ENCODE results near the gene CHAT.

CHAT gene

DNA sequence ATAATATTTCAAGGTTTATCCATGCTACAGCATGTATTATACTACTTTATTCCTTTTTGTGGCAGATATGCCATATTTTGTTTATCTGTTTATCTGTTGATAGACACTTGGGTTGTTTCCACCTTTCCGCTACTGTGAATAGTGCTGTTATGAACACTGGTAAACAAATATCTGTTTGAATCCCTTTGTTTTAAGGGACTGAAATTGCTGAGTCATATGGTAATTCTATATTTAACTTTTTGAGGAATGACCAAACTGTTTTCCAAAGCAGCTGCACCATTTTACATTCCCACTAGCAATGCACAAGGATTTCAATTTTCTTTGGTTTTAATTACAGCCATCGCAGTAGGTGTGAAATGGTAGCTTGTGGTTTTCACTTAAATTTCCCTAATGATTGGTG lies 69.0 kb downstream of the CHAT start:
- Histone ChIP-seq H3K27me3 (replicated peaks; ENCODE audit: control insufficient read depth, insufficient read depth, low read length) (peaks cover 33% of the 10 kb centered on the region), H3K36me3 (ENCODE audit: control insufficient read depth, insufficient read depth, low read length, severe bottlenecking) (no peaks in the 10 kb centered on the region), H3K4me1 (ENCODE audit: control insufficient read depth, insufficient read depth, low read length) (no peaks in the 10 kb centered on the region), H3K9me3 (ENCODE audit: control insufficient read depth, low read length) (peaks cover 25% of the 10 kb centered on the region), H3K4me3 (ENCODE audit: low read length) (no peak overlapping the region), H3K9ac (ENCODE audit: low read length) (no peak overlapping the region)
- DNase-seq (ENCODE audit: low read depth): no peak

DNA sequence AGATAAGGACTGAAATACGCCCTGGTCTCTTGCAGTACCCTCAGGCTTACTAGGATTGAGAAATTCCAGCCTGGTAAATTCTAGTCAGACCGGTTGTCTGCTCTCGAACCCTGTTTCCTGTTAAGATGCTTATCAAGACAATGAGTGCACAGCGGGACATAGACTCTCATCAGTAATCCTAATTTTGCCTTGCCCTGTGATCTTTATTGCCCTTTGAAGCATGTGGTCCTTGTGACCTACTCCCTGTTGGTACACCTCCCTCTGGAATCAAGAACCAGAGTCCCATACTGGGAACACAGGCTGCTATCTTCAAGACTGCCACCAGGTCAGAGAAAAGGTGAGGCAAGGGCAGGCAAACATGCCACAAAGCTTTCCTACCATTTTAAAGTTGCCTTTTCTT lies 72.8 kb downstream of the CHAT start:
- no peaks in the 10 kb centered on the region for H3K36me3 ChIP-seq (ENCODE audit: control insufficient read depth, insufficient read depth, low read length, severe bottlenecking)
- no peak overlapping the region for H3K9ac ChIP-seq (ENCODE audit: low read length)
- no peaks in the 10 kb centered on the region for H3K4me1 ChIP-seq (ENCODE audit: control insufficient read depth, insufficient read depth, low read length)
- H3K4me3 ChIP-seq (ENCODE audit: low read length): no peak overlapping the region
- H3K9me3 ChIP-seq (ENCODE audit: control insufficient read depth, low read length): peaks cover 11% of the 10 kb centered on the region
- no peak for DNase-seq (ENCODE audit: low read depth)
- peaks cover 53% of the 10 kb centered on the region for H3K27me3 ChIP-seq (replicated peaks; ENCODE audit: control insufficient read depth, insufficient read depth, low read length)

DNA sequence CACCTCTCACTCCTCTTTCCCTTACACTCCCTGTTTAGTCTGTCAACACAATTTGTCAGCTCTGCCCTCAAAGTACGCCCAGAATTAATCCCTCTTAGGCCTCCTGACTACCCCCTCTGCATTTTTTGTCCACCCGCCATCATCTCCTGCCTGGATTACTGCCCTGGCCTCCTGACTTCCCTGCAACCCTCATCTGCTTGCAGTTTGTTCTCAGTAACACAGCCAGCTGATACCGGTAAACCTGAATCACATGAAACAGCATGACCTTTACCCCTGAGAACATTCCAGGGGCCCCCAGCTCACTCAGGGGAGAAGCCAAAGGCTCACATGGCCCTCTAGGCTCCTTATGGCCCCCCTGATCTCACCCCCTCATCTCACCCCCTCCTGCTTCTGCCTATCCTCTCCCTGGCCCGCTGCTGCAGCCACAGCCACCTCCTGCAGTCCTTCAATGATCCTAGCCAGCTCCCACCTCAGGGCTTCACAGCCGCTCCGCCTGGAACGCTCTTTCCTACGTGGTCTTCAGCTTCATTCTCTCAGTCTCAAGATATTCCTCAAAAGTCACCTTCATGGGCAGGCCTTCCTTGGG lies 74.5 kb downstream of the CHAT start:
- peaks cover 15% of the 10 kb centered on the region for H3K9me3 ChIP-seq (ENCODE audit: control insufficient read depth, low read length)
- H3K36me3 ChIP-seq (ENCODE audit: control insufficient read depth, insufficient read depth, low read length, severe bottlenecking): no peaks in the 10 kb centered on the region
- no peak overlapping the region for H3K4me3 ChIP-seq (ENCODE audit: low read length)
- no peak overlapping the region for H3K9ac ChIP-seq (ENCODE audit: low read length)
- no peaks in the 10 kb centered on the region for H3K4me1 ChIP-seq (ENCODE audit: control insufficient read depth, insufficient read depth, low read length)
- no peak for DNase-seq (ENCODE audit: low read depth)
- peaks cover 68% of the 10 kb centered on the region for H3K27me3 ChIP-seq (replicated peaks; ENCODE audit: control insufficient read depth, insufficient read depth, low read length)

DNA sequence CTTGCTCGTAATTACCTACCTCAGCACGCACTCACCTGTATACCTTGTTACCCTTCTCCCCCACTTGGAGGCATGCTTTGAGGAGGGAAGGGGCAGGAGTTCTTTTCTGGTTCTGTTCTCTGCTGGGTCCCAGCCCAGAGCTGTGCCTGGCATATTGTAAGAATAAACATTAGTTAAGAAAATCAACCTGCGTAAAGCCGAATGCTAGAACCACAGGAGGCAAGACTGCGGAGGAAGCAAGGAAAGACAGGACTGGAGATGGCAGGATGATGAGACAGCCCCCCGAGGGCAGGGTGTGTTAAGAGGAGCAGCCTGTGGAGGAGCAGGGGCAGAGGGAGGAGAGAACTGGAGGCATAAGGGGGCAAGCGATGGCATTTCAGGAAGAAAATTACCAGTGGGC lies 75.1 kb downstream of the CHAT start:
- no peak overlapping the region for H3K9ac ChIP-seq (ENCODE audit: low read length)
- peaks cover 72% of the 10 kb centered on the region for H3K27me3 ChIP-seq (replicated peaks; ENCODE audit: control insufficient read depth, insufficient read depth, low read length)
- no peak overlapping the region for H3K4me3 ChIP-seq (ENCODE audit: low read length)
- no peaks in the 10 kb centered on the region for H3K4me1 ChIP-seq (ENCODE audit: control insufficient read depth, insufficient read depth, low read length)
- no peak for DNase-seq (ENCODE audit: low read depth)
- H3K9me3 ChIP-seq (ENCODE audit: control insufficient read depth, low read length): peaks cover 18% of the 10 kb centered on the region
- H3K36me3 ChIP-seq (ENCODE audit: control insufficient read depth, insufficient read depth, low read length, severe bottlenecking): no peaks in the 10 kb centered on the region

DNA sequence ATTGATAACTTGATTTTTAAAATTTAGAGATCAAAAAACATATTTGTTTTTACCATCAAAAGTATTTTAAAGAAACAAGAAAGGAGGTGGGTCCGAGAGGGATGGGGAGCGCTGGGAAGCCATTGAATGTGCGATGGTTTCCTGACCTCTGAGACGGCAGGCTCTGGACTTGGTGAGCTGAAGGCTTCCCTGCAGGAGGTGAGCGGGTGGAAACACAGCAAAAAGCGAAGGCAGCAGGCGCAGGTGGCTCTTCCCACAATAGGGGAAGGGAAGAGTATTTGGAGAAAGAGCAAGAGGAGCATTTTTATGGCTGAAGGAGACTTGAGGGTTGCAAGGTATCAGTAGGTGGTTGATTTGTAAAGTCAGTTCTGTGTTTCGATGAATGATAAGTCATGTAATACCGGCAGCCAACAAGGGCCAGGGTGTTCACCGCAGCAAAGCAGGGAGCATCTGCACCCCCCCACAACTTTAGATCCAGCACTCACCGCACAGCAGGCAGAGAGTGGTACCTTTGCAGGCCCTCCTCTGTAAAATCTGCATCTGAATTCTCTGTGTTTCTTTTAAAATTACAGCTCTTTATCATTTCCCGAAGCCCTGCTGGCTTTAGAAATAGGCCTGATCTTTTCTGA lies 76.2 kb downstream of the CHAT start:
- Histone ChIP-seq H3K4me3 (ENCODE audit: low read length) (no peak overlapping the region), H3K36me3 (ENCODE audit: control insufficient read depth, insufficient read depth, low read length, severe bottlenecking) (no peaks in the 10 kb centered on the region), H3K4me1 (ENCODE audit: control insufficient read depth, insufficient read depth, low read length) (no peaks in the 10 kb centered on the region), H3K27me3 (replicated peaks; ENCODE audit: control insufficient read depth, insufficient read depth, low read length) (peaks cover 77% of the 10 kb centered on the region), H3K9ac (ENCODE audit: low read length) (no peak overlapping the region), H3K9me3 (ENCODE audit: control insufficient read depth, low read length) (peaks cover 18% of the 10 kb centered on the region)
- DNase-seq (ENCODE audit: low read depth): no peak

DNA sequence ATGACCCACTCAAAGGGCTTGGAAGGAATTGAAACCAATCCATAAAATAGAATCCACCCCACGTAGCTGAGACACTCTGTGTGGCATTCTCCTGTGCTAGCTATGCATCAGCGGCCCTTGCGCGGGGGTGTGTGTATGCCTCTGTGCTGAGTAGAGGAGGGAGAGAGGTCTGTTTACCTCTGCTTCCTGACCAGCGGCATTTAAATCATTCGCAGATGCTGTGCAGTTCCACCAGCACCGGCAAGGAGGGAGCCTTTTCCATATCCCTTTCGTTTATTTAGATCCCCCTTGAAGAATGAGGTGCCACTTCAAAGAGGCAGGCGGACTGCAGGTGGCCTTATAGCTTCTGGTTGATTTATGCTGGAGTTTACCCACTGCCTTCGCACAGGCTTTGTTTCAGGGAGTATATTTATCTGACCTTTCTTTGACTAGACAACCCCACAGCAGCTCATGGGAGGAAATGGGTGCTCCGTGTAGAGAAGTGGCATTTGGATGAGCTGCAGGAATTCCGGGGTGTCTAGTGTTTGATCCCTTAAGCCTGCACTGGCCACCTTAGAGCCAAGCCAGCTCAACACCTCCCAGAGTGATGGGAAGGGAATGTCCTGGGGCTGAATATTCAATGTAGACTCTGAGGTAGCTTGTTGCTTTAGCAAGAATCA lies 77.0 kb downstream of the CHAT start:
- Histone ChIP-seq H3K36me3 (ENCODE audit: control insufficient read depth, insufficient read depth, low read length, severe bottlenecking) (no peaks in the 10 kb centered on the region), H3K9ac (ENCODE audit: low read length) (no peak overlapping the region), H3K27me3 (replicated peaks; ENCODE audit: control insufficient read depth, insufficient read depth, low read length) (peaks cover 80% of the 10 kb centered on the region), H3K9me3 (ENCODE audit: control insufficient read depth, low read length) (peaks cover 18% of the 10 kb centered on the region), H3K4me3 (ENCODE audit: low read length) (no peak overlapping the region), H3K4me1 (ENCODE audit: control insufficient read depth, insufficient read depth, low read length) (no peaks in the 10 kb centered on the region)
- DNase-seq (ENCODE audit: low read depth): peak; percentile 18

DNA sequence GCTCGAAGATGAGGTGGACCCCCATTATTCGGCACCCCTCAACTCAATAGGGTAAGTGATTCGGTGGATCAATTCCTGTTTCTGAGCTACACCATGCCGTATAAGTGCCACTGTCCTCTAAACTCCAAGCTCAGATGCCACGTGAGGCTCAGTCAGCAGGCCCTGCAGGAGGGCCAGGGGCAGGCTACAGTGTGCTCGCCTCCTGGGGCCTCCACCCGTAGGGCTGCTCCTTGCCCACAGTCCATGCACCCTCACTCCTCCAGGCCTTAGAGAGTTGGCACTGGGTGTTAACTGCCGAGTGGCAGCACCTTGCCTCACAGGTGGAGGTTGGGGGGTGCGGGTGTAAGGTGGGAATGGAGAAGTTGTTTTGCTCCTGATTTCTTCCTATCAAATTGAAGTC lies 77.8 kb downstream of the CHAT start:
- Histone ChIP-seq H3K36me3 (ENCODE audit: control insufficient read depth, insufficient read depth, low read length, severe bottlenecking) (no peaks in the 10 kb centered on the region), H3K4me1 (ENCODE audit: control insufficient read depth, insufficient read depth, low read length) (no peaks in the 10 kb centered on the region), H3K9ac (ENCODE audit: low read length) (no peak overlapping the region), H3K4me3 (ENCODE audit: low read length) (no peak overlapping the region), H3K27me3 (replicated peaks; ENCODE audit: control insufficient read depth, insufficient read depth, low read length) (peaks cover 86% of the 10 kb centered on the region), H3K9me3 (ENCODE audit: control insufficient read depth, low read length) (peaks cover 18% of the 10 kb centered on the region)
- DNase-seq (ENCODE audit: low read depth): no peak

DNA sequence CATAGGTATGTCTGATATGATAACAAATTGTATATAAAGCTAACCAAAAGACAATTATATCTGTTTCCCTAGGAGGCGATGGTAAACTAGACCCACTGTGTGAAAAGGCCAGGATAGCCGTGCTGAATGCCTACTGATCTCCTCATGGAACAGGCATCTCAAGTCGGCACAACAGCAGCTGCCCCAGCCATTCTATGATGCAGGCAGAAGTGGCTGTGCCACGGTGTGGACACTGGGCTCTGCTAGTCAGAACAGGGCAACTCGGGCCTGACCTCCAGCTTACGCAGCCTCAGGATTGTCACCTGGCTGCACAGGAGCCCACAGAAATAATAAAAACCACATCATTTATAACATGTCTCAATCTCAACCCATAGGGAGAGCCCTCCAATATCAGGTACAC lies 80.6 kb downstream of the CHAT start:
- peaks cover 7% of the 10 kb centered on the region for H3K9me3 ChIP-seq (ENCODE audit: control insufficient read depth, low read length)
- no peak overlapping the region for H3K4me3 ChIP-seq (ENCODE audit: low read length)
- peaks cover 64% of the 10 kb centered on the region for H3K27me3 ChIP-seq (replicated peaks; ENCODE audit: control insufficient read depth, insufficient read depth, low read length)
- no peaks in the 10 kb centered on the region for H3K4me1 ChIP-seq (ENCODE audit: control insufficient read depth, insufficient read depth, low read length)
- H3K9ac ChIP-seq (ENCODE audit: low read length): no peak overlapping the region
- no peak for DNase-seq (ENCODE audit: low read depth)
- no peaks in the 10 kb centered on the region for H3K36me3 ChIP-seq (ENCODE audit: control insufficient read depth, insufficient read depth, low read length, severe bottlenecking)

DNA sequence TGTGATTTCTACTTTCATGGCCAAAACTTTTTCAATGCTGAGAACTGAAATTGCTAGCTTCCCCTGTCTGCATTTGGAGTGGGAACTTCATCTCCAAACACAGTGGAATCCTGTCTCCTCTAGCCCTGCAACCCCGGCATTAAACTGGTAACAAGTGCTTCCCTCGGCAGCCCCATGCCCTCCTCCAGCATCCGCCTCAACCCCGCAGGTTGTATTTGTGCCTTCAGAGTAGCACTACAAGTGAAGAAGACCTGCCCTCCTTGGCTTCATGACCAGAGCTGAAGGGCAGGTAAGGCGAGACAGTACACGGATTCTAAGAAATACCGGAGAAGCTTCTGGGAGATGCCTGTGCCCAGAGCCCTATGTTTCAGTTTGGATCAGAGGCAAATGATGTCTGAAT lies 82.5 kb downstream of the CHAT start:
- peaks cover 7% of the 10 kb centered on the region for H3K9me3 ChIP-seq (ENCODE audit: control insufficient read depth, low read length)
- H3K27me3 ChIP-seq (replicated peaks; ENCODE audit: control insufficient read depth, insufficient read depth, low read length): peaks cover 54% of the 10 kb centered on the region
- H3K9ac ChIP-seq (ENCODE audit: low read length): no peak overlapping the region
- no peaks in the 10 kb centered on the region for H3K4me1 ChIP-seq (ENCODE audit: control insufficient read depth, insufficient read depth, low read length)
- DNase-seq (ENCODE audit: low read depth): no peak
- no peak overlapping the region for H3K4me3 ChIP-seq (ENCODE audit: low read length)
- H3K36me3 ChIP-seq (ENCODE audit: control insufficient read depth, insufficient read depth, low read length, severe bottlenecking): no peaks in the 10 kb centered on the region

DNA sequence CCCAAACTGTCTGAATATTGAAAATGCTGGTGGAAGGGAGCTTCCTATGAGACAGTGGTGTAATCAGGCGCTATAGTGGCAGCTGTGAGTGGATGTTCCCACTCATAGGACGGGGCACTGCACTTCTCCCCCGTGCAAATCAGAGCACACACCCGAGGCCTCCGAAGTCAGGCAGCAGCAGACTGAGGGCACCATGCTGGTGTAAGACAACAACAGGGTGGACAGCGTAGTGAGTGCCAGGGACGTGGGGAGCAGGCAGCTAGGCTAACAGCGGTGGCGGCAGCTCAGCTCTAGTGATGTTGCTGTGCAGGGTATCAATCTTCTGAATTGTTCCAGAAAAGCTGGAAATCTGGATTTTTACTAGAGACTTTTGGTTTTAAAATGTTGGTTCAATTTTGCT lies 84.8 kb downstream of the CHAT start:
- no peaks in the 10 kb centered on the region for H3K4me1 ChIP-seq (ENCODE audit: control insufficient read depth, insufficient read depth, low read length)
- H3K36me3 ChIP-seq (ENCODE audit: control insufficient read depth, insufficient read depth, low read length, severe bottlenecking): no peaks in the 10 kb centered on the region
- H3K9me3 ChIP-seq (ENCODE audit: control insufficient read depth, low read length): no peaks in the 10 kb centered on the region
- H3K4me3 ChIP-seq (ENCODE audit: low read length): no peak overlapping the region
- DNase-seq (ENCODE audit: low read depth): no peak
- H3K9ac ChIP-seq (ENCODE audit: low read length): no peak overlapping the region
- H3K27me3 ChIP-seq (replicated peaks; ENCODE audit: control insufficient read depth, insufficient read depth, low read length): peaks cover 32% of the 10 kb centered on the region

DNA sequence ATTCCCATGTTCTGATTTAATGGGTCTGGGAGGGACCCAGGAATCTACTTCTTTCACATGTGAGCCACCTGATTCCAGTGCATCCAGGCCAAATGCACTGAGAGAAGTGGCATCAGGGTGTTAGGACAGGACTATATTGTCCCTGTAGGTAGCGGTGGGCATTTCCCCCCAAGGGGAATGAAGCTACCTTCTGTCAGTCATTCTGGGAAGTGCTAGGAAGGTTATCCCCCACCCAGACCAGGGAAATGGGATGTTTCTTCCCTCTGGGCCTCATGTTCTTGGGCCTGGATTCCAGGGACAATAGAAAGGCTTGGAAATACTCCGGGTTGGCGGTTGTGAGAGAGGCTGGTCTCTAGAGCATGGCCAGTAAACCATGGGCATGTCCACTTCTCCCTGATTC lies 86.4 kb downstream of the CHAT start:
- Histone ChIP-seq H3K4me1 (ENCODE audit: control insufficient read depth, insufficient read depth, low read length) (no peaks in the 10 kb centered on the region), H3K9me3 (ENCODE audit: control insufficient read depth, low read length) (peaks cover 4% of the 10 kb centered on the region), H3K27me3 (replicated peaks; ENCODE audit: control insufficient read depth, insufficient read depth, low read length) (peaks cover 24% of the 10 kb centered on the region), H3K36me3 (ENCODE audit: control insufficient read depth, insufficient read depth, low read length, severe bottlenecking) (no peaks in the 10 kb centered on the region), H3K9ac (ENCODE audit: low read length) (no peak overlapping the region), H3K4me3 (ENCODE audit: low read length) (no peak overlapping the region)
- DNase-seq (ENCODE audit: low read depth): no peak
